Stimulated activated CD4-positive, alpha-beta T cell treated with anti-CD3 and anti-CD28 coated beads, TNF-alpha, amount 100 ng/mL, for 4 hours (primary cell): Measurements from ENCODE around the gene CGN.
A peak's percentile ranks its signal among the peaks of the same experiment; 100 is the strongest.

ENCODE experiments used
- DNase-seq, 3 experiments: peaks; one replicate each; pipeline ENCODE4 v3.0.0-alpha.2; 2020; ENCODE audit warnings: low read depth in 3 of 3

CGN gene

DNA sequence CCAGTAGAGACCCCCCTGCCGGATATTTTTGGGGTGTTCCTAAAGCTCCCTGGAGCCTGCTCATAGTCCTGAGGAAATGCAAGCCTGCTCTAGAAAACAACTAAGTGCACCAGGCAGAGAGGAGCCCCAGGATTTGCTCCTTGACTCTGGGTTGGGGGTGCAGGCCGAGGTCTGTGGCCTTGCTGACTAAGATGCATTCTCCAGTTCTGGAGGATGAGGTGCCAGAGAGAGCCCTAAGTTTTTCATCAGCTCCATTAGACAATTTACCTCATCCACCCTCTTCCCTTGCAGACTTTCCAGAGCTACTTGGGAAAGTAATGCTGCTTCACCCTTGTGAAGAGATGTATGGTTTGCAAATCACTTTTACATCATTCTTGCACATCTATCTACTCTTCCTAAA, 38.0 kb downstream of the CGN start:
- no peak for DNase-seq

DNA sequence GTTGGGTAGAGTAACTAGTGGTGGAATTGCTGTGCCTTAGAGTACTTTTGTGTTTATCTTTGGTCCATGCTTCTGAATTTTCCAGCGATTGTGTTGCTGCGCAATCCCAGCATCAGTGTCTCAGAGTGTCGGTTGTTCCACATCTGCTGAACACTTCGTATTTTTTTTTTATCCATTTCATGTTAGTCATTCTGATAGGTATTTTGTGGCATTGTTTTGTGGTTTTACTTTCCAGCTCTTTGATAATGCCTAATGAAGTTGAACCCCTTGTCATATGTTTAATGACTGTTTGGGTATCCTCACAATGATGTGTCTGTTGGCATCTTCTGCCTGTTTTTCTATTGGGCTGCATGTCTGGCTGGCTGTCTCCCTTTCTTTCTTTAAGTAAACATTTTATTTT, 42.5 kb downstream of the CGN start:
- DNase-seq = no peak

DNA sequence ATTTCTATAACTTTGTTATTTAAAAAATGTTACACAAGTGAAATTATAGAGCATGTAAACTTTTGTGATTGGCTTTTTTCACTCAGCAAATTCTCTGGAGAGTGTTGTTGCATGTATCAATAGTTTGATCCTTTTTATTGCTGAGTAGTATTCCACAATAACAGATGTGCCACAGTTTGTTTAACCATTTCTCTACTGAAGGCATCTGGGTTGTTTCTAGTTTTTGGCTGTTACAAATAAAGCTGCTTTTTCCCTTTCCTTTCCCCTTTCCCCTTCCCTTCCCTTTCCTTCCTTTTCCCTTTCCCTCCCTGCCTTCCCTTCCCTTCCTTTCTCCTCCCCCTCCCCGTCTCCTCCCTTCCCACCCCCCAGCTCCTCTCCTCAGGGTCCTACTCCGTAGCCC, 44.9 kb downstream of the CGN start:
- DNase-seq = no peak

DNA sequence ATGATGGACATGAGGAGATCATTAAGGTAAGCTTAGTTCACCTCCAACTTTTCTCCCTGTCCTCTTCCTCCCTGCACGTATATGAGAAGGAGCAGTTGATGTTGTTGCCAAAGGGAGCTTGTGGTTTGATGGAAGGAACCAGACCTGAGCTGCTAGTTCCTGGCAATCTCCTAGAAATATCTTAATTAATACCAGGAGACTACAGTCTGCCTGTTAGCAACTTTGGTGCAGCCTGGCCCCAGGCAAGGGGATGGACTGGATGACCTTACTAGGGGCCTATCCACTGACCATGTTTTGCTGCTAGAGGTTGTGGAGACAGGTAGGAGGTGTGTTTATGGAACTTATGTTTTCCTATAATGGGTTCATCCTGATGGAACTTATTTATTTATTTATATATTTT, 51.5 kb downstream of the CGN start:
- DNase-seq = no peak

DNA sequence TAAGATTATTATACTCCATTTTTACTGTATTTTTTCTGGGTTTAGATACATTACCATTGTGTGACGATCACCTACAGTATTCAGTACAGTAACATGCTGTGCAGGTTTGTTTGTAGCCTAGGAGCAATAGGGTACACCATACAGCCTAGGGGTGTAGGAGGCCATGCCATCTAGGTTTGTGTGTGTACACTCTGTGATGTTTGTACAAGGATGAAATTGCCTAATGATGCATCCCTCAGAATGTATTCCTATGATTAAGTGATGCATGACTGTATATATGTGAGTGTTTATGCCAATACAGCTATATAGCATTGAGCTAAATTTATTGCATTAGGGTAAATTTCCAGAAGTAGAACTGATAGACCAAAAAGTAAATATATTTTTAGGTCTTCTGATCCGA, 52.2 kb downstream of the CGN start:
- DNase-seq = no peak

DNA sequence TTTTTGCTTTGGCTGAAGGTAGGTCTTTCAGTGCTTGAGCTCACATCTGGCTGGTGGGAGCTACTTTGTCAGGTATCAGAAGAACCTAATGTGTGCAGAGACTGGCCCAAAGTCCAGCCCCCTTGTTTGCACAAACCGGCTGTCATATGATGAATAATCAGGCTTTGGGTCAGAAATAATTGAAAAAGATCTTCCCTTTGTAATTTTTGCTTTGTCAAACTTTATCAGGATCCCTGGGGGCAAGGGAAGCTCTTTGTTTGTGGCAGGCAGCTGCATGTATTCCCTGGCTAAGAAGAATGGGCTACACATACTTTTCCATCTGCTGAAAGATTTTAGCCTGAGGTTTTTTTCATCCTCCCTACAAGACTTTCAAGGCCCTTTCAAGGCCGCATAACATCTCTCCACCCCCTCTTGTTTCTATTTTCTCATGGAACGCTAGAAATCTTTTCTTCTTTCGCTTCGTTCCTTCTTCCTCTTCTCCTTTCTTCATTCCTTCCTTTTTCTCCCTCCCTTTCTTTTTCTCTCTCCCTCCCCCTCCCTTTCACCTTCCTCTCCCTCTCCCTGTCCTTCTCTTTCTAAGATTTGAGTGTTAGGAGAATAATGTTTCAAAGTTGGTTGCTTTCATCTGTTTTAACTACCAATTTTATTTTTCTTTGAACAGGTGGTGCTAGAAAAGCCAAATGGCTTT, 54.5 kb downstream of the CGN start:
- DNase-seq = no peak

DNA sequence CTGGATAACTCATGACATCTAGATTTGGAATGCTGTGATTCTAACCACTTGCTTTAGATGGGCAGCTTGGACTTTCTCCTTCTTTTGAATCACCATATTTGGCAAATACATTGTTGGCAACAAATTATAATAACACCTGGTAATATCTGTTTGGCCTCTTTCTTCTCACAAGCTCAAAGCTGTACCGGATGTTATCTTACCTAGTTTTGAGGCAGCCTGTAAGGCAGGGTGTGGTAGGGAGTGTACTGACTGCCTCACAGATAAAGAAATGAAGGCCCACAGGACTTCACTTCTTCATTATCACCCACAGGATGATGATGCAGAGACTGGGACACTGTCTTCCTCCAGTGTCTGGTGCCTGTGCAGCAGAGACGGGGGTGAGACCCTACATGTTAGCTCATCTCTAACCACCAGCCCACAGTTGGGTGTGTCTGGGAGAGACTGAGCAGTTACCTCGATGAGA, 57.5 kb downstream of the CGN start:
- DNase-seq = peak in 1 of 3 experiments; percentile 3

DNA sequence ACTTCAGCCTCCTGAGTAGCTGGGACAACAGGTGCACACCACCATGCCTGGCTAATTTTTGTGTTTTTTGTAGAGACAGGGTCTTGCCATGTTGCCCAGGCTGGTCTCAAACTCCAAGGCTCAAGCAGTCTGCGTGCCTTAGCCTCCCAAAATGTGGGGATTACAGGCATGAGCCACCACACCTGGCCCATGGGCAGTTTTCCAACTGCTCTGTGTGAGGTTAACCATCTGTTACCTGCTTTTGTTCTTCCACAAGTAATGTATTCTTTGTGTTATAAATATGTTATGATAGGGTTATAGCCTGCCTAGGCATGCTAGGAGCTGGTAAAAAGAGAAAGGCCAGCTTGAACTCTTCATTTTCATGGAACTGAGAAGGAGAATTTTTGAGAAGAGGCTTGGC, 59.6 kb downstream of the CGN start:
- DNase-seq = no peak

DNA sequence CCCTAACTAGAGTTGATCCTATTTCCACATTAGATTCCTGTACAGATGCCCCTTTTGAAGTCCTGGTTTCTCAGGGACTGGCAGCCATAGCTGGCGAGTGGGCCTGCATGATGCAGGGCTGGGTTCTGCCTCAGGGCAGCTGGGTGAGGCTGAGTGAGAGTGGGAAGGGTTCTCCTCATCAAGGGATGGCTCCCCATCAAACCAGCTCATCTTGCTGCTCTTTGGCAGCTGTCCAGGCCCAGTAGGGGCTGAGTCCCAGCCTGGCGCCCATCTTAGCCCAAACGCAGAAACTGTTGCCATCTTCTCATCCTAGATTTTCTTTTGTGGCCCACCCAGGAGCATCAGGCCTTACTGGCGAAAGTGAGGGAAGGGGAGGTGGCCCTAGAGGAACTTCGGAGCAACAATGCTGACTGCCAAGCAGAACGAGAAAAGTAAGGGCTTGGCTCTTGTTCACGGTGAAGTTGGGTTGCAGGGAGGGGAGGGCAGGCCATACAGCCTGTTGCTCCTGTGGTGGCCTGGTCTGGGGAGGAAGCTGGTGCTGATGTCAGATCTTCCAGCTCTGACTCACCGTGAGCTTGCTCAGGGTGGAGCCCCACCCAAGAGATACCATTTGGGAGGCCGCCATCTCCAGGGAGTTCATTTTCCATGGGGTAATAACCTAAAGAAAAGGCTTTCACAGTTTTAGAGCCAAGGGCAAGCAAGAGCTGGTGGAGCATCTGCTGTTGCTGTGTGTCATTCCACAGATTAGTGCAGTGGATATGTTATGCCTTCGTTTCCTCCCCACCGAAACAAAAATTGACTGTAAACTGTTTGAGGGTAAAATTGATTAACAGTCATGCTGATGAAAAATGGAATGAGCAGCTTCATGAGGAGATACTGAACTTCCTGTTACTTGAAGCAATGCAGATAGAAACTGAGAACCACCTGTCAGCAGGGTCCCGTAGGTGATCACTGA, 63.7 kb downstream of the CGN start:
- DNase-seq = no peak

DNA sequence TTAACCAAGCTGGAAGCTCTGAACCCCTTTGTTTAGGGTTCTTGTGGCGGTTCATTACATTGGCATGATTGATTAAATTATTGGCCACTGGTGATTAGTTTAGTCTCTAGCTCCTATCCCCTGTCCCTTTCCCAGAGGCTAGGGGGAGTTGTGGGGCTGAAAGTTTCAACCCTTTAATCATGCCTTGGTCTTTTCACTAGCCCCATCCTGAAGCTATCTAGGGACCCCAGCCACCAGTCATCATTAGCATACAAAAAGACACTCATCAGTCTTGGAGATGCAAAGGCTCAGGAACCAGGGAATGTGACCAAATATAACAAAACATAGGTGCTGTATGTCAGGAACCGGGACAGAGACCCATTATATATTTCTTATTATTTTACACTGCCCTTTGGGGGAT, 66.0 kb downstream of the CGN start:
- no peak for DNase-seq

DNA sequence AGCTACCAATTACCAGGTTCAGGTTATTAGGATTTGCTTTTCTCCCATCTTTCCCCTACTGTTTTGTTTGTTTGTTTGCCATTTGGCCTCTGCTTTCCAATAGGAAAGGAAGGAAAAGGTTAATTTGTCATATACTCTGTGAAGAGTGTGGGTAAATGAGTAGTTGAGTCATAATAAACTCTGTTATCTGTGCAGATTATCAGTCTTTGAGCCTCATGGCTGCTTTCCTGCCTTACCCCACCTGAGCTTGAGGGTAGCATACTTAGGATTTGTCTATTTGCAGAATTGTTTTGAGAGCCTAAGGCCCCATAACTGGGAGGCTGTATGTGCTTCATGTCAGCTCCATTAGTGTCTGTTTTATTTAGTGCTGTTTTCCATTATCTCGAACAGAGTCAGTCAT, 67.8 kb downstream of the CGN start:
- DNase-seq = no peak

DNA sequence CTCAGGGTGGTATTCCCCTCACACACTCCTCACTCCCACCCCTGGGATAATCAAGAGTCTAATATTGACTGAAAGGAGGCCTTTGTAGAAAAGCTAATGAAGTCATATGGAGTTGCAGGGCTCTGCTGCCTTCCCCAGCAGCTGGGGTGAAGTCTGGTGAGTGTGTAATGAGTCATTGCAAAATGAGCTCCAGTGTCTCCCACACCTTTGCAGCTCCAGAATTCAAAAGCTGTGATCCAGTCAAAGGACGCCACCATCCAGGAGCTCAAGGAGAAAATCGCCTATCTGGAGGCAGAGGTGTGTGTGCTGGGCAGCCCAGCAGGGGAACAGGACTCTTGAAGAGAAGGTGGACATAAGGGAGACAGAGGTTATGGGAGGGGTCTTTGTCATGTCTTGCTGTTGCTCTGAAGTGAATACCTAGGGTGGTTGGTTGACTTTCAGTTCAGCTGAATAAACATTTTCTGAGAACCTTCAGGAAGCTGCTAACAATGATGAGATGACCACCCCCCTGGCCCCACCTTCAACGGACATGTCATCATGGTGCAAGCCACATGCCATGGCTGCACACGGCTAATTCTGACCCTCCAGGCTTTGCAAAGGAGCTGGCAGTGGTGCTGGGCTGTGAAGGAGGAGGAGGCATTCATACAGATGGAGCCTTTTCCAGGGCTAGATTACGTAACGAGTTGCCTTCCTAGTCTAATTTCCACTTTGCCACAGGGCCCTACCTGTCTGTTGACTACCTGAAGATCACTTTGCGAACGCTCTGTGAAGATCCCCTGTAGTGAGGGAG, 68.4 kb downstream of the CGN start:
- DNase-seq = no peak

DNA sequence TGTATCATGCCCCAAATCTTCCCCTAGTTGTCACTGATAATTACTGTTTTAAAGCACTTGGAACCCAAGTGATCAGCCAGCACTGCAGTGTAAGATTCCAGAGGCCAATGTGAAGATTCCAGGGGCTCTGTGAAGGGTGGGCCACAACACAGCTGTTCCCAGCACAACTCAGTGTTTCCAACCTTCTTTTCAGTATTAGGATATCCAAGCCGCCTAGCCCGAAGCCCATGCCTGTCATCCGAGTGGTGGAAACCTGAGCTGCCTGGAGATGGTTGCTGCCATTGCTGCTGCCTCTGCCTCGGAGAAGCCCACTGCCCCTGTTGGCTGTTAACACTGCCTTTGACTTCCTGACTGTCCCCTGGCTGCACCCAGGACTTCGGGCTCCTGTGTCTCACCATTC, 70.3 kb downstream of the CGN start:
- DNase-seq = no peak

DNA sequence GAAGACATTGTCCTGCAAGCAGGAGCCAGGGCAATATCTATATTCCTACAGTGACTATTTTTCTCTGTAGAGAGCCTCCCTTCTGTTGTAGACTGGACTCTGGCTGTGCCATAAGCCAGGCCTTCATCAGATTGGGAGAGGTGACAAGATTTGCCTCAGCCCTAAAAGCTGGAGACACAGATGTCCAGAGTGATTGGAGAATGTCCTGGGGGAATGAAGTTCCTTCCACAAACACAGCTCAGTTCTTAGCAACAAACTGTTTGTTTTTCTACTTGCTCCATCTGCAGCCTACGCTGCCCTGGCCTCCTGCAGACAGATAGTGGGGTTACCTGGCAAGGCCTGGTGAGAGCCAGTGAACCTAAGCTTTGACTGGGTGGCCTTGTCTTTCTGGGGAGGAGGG, 70.7 kb downstream of the CGN start:
- no peak for DNase-seq

DNA sequence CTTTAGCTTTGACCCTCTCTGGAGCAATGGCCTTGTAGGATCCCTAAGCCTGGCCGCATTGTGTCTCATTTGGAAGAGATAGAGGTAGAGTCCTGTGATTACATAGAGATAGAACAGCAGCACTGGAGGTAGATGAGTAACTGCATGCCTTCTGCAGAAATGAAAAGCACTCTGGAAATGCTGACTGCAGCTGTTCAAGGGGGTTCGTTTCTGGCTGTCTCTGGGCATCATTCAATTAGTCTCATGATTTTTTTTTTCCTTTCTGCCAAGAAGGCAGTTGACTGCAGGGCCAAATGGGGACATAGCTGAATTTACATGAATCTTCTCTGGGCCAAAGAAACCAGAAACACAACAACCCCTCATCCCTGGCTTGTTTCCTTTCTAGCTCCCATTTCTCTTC, 72.6 kb downstream of the CGN start:
- DNase-seq = no peak

DNA sequence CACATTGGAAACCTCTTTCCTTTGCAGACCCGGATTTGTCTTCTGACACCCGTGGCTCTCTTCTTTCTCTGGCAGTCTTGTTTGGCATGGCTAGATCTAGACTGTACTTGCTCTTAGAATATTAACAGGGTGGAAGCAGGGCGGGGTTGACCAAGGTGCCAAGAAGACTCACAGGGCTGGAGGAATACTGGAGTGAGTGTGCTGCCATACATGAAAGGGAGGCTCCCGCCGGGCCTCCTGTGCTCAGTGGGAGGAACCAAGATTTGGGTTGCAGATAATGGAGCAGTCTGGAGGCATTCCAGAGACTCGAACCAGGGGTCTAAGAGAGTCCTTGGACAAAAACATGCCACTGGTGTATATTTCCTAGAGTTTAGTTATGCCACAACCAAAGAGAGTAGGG, 73.1 kb downstream of the CGN start:
- no peak for DNase-seq

DNA sequence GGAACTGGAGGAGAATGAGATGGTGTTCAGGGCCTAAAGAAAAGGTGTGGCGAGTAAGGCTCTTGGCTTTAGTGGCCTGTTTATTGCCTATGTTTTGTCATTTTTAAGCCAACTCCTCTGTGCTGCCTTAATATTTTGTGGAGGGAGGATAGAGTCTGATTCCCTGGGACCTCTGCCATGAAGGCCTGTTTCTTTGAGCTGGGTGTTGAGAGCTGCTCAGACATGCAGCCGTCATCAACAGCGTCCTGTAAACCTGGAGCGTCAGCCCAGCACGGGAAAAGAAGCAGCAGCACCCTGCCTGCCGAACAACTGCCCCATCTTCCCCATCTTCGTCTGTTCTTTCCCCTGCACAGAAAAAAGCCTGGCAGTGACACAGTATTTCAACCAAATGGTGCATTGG, 73.6 kb downstream of the CGN start:
- no peak for DNase-seq

DNA sequence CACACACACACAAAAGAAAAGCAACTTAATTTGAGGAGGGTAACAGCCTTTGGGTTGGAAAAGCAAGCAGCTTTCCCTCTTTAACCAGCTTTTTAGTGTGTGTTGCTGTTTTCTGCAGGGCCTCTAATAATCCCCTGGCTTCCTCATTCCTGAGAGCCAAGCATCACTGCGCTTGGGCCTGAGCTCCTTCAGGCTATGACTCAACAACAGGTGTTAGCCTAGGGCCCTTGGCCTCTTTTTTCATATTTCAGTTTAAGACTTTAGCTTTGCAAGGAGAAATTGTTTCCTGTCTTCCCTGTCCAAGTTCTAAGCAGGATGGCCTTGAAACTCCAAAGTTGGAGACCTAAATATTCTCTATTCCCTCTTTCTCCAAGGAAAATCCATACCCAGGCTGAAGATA, 74.4 kb downstream of the CGN start:
- no peak for DNase-seq
